22Rv1 (cell line): Measurements from ENCODE around the gene DDX46.

Experiments
- ZFX ChIP-seq: fragments of 450-650 bp; IDR thresholded peaks from 2 replicates; pipeline ENCODE4 v1.6.1; 2017; ENCODE audit warnings: antibody characterized with exemption, borderline replicate concordance
- TF ChIP-seq, protein P1 (sequence below): fragments of 450-650 bp; IDR thresholded peaks from 2 replicates; pipeline ENCODE4 v1.5.1; 2017; ENCODE audit warnings: mild to moderate bottlenecking

DNA sequence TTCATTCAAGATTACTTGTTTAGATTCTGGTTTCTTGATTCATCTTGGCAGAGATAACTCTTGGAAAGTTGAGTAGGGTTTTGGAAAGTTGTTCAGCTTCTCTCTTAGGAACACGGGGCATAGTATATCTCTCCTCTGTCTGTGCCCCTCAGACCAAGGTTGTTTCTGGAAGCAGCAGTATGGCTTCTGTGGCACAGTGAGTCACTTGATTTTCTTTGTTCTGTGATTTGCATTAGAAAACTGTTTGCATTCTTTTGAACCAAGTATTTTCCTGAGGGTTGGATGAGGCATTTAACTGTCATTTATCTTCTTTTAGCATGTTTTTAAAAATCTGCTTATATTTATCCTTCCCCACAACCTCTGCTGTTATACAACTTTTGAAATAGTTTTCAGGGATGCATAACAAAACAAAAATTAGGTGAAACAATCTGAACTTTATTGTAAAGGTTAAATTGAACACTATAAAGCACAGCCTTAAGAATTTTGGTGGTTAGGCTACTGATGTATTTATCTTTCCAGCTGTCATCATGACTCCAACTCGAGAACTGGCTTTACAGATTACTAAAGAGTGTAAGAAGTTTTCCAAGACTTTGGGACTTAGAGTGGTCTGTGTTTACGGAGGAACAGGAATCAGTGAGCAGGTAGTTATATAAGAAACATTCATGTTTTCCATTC, 26.5 kb downstream of the DDX46 start:
- TF ChIP-seq, protein P1, sequence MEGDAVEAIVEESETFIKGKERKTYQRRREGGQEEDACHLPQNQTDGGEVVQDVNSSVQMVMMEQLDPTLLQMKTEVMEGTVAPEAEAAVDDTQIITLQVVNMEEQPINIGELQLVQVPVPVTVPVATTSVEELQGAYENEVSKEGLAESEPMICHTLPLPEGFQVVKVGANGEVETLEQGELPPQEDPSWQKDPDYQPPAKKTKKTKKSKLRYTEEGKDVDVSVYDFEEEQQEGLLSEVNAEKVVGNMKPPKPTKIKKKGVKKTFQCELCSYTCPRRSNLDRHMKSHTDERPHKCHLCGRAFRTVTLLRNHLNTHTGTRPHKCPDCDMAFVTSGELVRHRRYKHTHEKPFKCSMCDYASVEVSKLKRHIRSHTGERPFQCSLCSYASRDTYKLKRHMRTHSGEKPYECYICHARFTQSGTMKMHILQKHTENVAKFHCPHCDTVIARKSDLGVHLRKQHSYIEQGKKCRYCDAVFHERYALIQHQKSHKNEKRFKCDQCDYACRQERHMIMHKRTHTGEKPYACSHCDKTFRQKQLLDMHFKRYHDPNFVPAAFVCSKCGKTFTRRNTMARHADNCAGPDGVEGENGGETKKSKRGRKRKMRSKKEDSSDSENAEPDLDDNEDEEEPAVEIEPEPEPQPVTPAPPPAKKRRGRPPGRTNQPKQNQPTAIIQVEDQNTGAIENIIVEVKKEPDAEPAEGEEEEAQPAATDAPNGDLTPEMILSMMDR: no peak
- no peak for TF ChIP-seq ZFX
